HG03520 (cell line): ENCODE data around the gene CCDC59.

Source experiments
- ATAC-seq: cut with Tn5 transposase; IDR thresholded peaks from one replicate; pipeline ENCODE4 v1.9.1; 2021; ENCODE audit warnings: mild to moderate bottlenecking, moderate library complexity; ENCODE audit not compliant: unreplicated experiment

The CCDC59 gene

GRCh38 chr12:82325540-82326336, 32.4 kb downstream of the CCDC59 start:
- ATAC-seq = no peak

- no peak for ATAC-seq
Observed at GRCh38 chr12:82319276-82319675, 38.9 kb downstream of the CCDC59 start.

DNA sequence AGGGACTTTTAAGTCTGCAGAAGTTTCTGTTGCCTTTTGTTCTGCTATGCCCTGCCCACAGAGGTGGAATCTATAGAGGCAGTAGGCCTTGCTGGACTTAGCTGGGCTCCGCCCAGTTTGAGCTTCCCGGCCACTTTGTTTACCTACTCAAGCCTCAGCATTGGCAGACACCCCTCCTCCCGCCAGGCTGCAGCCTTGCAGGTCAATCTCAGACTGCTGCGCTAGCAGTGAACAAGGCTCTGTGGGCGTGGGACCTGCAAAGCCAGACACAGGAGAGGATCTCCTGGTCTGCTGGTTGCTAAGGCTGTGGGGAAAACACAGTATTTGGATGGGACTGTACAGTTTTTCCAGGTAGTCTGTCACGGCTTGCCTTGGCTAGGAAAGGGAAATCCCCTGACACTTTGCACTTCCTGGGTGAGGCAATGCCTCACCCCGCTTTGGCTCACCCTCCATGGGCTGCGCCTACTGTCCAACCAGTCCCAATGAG, 43.7 kb downstream of the CCDC59 start:
- ATAC-seq = no peak
